Measurements from ENCODE around the gene LPAR2. TPM values are rescaled to one million over a fixed set of nuclear protein-coding genes. Genes with fewer than 3 reads are reported as not detected.
"Not testable (repeated sequence)": the region's sequence is repeated elsewhere in the genome, so short reads cannot be mapped to it uniquely, and the experiment has no call there.

Gene LPAR2
- total RNA-seq, 8 experiments from 2014 or later = 1.3 to 30.2 (median 18.2) TPM

- Histone ChIP-seq H3K27ac (peak overlapping the region in 1 of 2 donors; percentile 24), H3K4me3 (no peak overlapping the region), H3K4me1 (replicated peaks in 1 of 2) (peaks cover 8 to 21% of the 10 kb centered on the region in 2 donors)
- peak in 1 of 8 experiments; percentile 32 for ATAC-seq (replicated peaks in 6 of 8)
- 15 to 51% (median 23%) methylated on average over 1 to 6 of the region's 7 CpGs; no CpG with 5 or more reads in 5 of the 10 experiments for whole genome bisulfite sequencing, 10 experiments
- in situ Hi-C loops (cut with MboI; ENCODE audit: low pct_unique_long_range_greater_than_20kb in 2 of 9, low sequenced_read_pairs in 9 of 9, unreplicated experiment in 9 of 9) = no loop called here
Measured at GRCh38 chr19:19619849-19620210, 8.2 kb downstream of the LPAR2 start.

GRCh38 chr19:19619181-19619848, 8.7 kb downstream of the LPAR2 start:
- Histone ChIP-seq H3K4me3 (peak overlapping the region; percentile 26 to 60 (median 48)), H3K4me1 (replicated peaks in 1 of 2) (peaks cover 8 to 21% of the 10 kb centered on the region in 2 donors), H3K27ac (peak overlapping the region in 1 of 2 donors; percentile 38)
- no peak for ATAC-seq (replicated peaks in 6 of 8)
- WGBS, 10 experiments = 32 to 100% (median 69%) methylated on average over 1 to 13 of the region's 21 CpGs; no CpG with 5 or more reads in 1 of the 10 experiments
- in situ Hi-C loops (cut with MboI; ENCODE audit: low pct_unique_long_range_greater_than_20kb in 2 of 9, low sequenced_read_pairs in 9 of 9, unreplicated experiment in 9 of 9) = no loop called here

GRCh38 chr19:19618219-19619051, 9.6 kb downstream of the LPAR2 start, which contains the start of gene PBX4:
Gene PBX4 (minus strand): TSS chr19:19618687. CDS start chr19:19618629, 58 bp downstream.
- Histone ChIP-seq H3K4me1 (replicated peaks in 1 of 2) (peaks cover 8 to 21% of the 10 kb centered on the region in 2 donors), H3K27ac (peak within 1 kb of the TSS in 1 of 2 donors; percentile 38), H3K4me3 (peak within 1 kb of the TSS; percentile 47 to 63 (median 51))
- peak; percentile 90 to 98 (median 97) for ATAC-seq (replicated peaks in 6 of 8)
- in situ Hi-C loops (cut with MboI; ENCODE audit: low pct_unique_long_range_greater_than_20kb in 2 of 9, low sequenced_read_pairs in 9 of 9, unreplicated experiment in 9 of 9) = no loop called here
- 0 to 37% (median 17%) methylated on average over 3 to 12 of the region's 80 CpGs; no CpG with 5 or more reads in 7 of the 10 experiments for WGBS, 10 experiments

GRCh38 chr19:19615086-19615485, 12.9 kb downstream of the LPAR2 start:
- ATAC-seq (replicated peaks in 6 of 8) = no peak
- 33 to 92% (median 49%) methylated on average over 1 to 3 of the region's 3 CpGs; no CpG with 5 or more reads in 4 of the 10 experiments for WGBS, 10 experiments
- in situ Hi-C loops (cut with MboI; ENCODE audit: low pct_unique_long_range_greater_than_20kb in 2 of 9, low sequenced_read_pairs in 9 of 9, unreplicated experiment in 9 of 9) = no loop called here

GRCh38 chr19:19613506-19613905, 14.5 kb downstream of the LPAR2 start:
- Histone ChIP-seq H3K27ac (no peak overlapping the region), H3K4me3 (no peak overlapping the region), H3K4me1 (replicated peaks in 1 of 2) (peaks cover 0 to 6% of the 10 kb centered on the region in 2 donors)
- 41 to 100% (median 89%) methylated on average over 2 to 4 of the region's 4 CpGs; no CpG with 5 or more reads in 5 of the 10 experiments for WGBS, 10 experiments
- peak in 4 of 8 experiments; percentile 12 to 84 (median 74) for ATAC-seq (replicated peaks in 6 of 8)
- in situ Hi-C loops (cut with MboI; ENCODE audit: low pct_unique_long_range_greater_than_20kb in 2 of 9, low sequenced_read_pairs in 9 of 9, unreplicated experiment in 9 of 9) = no loop called here

More at GRCh38 chr19:19615086-19615485, 12.9 kb downstream of the LPAR2 start:
- peaks cover 8 to 18% of the 10 kb centered on the region in 2 donors for H3K4me1 ChIP-seq (replicated peaks in 1 of 2)
- no peak overlapping the region for H3K4me3 ChIP-seq
- no peak overlapping the region for H3K27ac ChIP-seq

- Histone ChIP-seq H3K27ac (no peak overlapping the region), H3K4me3 (no peak overlapping the region), H3K4me1 (replicated peaks in 1 of 2) (no peaks in the 10 kb centered on the region)
- peak in 3 of 8 experiments; percentile 38 to 77 (median 40) for ATAC-seq (replicated peaks in 6 of 8)
- WGBS, 10 experiments = 57 to 100% (median 85%) methylated on average over 1 to 8 of the region's 10 CpGs
- in situ Hi-C loops (cut with MboI; ENCODE audit: low pct_unique_long_range_greater_than_20kb in 2 of 9, low sequenced_read_pairs in 9 of 9, unreplicated experiment in 9 of 9) = no loop called here
Measured at GRCh38 chr19:19610376-19611202, 17.4 kb downstream of the LPAR2 start.

- 72 to 95% (median 91%) methylated on average over 1 to 8 of the region's 8 CpGs; no CpG with 5 or more reads in 2 of the 10 experiments for WGBS, 10 experiments
- H3K4me3 ChIP-seq; in situ Hi-C loops (cut with MboI; ENCODE audit: low pct_unique_long_range_greater_than_20kb in 2 of 9, low sequenced_read_pairs in 9 of 9, unreplicated experiment in 9 of 9); H3K27ac ChIP-seq; H3K4me1 ChIP-seq (replicated peaks in 1 of 2); ATAC-seq (replicated peaks in 6 of 8): not testable (repeated sequence)
Measured at GRCh38 chr19:19606686-19607085, 21.3 kb downstream of the LPAR2 start.

- Histone ChIP-seq H3K4me1 (replicated peaks in 1 of 2) (peaks cover 0 to 5% of the 10 kb centered on the region in 2 donors), H3K4me3 (no peak overlapping the region), H3K27ac (no peak overlapping the region)
- no peak for ATAC-seq (replicated peaks in 6 of 8)
- in situ Hi-C loops (cut with MboI; ENCODE audit: low pct_unique_long_range_greater_than_20kb in 2 of 9, low sequenced_read_pairs in 9 of 9, unreplicated experiment in 9 of 9) = no loop called here
- 17 to 100% (median 80%) methylated on average over 1 of the region's 1 CpG; no CpG with 5 or more reads in 4 of the 10 experiments for WGBS, 10 experiments
Measured at GRCh38 chr19:19606021-19606420, 22.0 kb downstream of the LPAR2 start.

- Histone ChIP-seq H3K4me1 (replicated peaks in 1 of 2) (peaks cover 0 to 5% of the 10 kb centered on the region in 2 donors), H3K4me3 (no peak overlapping the region), H3K27ac (no peak overlapping the region)
- 37 to 69% (median 50%) methylated on average over 2 of the region's 3 CpGs; no CpG with 5 or more reads in 5 of the 10 experiments for WGBS, 10 experiments
- in situ Hi-C loops (cut with MboI; ENCODE audit: low pct_unique_long_range_greater_than_20kb in 2 of 9, low sequenced_read_pairs in 9 of 9, unreplicated experiment in 9 of 9) = no loop called here
- ATAC-seq (replicated peaks in 6 of 8) = peak in 1 of 8 experiments; percentile 57
Measured at GRCh38 chr19:19602713-19603324, 25.2 kb downstream of the LPAR2 start.

GRCh38 chr19:19602136-19602712, 25.8 kb downstream of the LPAR2 start:
- H3K27ac ChIP-seq = no peak overlapping the region
- ATAC-seq (replicated peaks in 6 of 8) = no peak
- 57 to 90% (median 78%) methylated on average over 3 to 9 of the region's 9 CpGs for WGBS, 10 experiments
- H3K4me3 ChIP-seq = no peak overlapping the region
- in situ Hi-C loops (cut with MboI; ENCODE audit: low pct_unique_long_range_greater_than_20kb in 2 of 9, low sequenced_read_pairs in 9 of 9, unreplicated experiment in 9 of 9) = no loop called here
- peaks cover 0 to 5% of the 10 kb centered on the region in 2 donors for H3K4me1 ChIP-seq (replicated peaks in 1 of 2)

- no peak overlapping the region for H3K4me3 ChIP-seq
- H3K27ac ChIP-seq = no peak overlapping the region
- H3K4me1 ChIP-seq (replicated peaks in 1 of 2) = peaks cover 0 to 5% of the 10 kb centered on the region in 2 donors
- in situ Hi-C loops (cut with MboI; ENCODE audit: low pct_unique_long_range_greater_than_20kb in 2 of 9, low sequenced_read_pairs in 9 of 9, unreplicated experiment in 9 of 9) = no loop called here
- no peak for ATAC-seq (replicated peaks in 6 of 8)
- WGBS, 10 experiments = 0 to 60% methylated on average over 1 of the region's 1 CpG; no CpG with 5 or more reads in 8 of the 10 experiments
Measured at GRCh38 chr19:19600793-19601330, 27.2 kb downstream of the LPAR2 start.

All from motor neuron (in vitro differentiated cells).